ENCODE results near the gene TCAF1.
"Not testable (repeated sequence)": the region's sequence is repeated elsewhere in the genome, so short reads cannot be mapped to it uniquely, and the experiment has no call there.

The TCAF1 gene

GRCh38 chr7:143849785-143850479 lies 52.0 kb downstream of the TCAF1 start:
- no peak for DNase-seq

- no peak for DNase-seq
Measured at GRCh38 chr7:143848192-143848591, 53.8 kb downstream of the TCAF1 start.

- DNase-seq: no peak
Measured at GRCh38 chr7:143846692-143847091, 55.3 kb downstream of the TCAF1 start.

- not testable (repeated sequence) for DNase-seq
Measured at GRCh38 chr7:143841696-143842095, 60.3 kb downstream of the TCAF1 start.

GRCh38 chr7:143840062-143840461 lies 61.9 kb downstream of the TCAF1 start:
- not testable (repeated sequence) for DNase-seq

- DNase-seq: not testable (repeated sequence)
Measured at GRCh38 chr7:143837223-143837622, 64.8 kb downstream of the TCAF1 start.

- DNase-seq: not testable (repeated sequence)
Measured at GRCh38 chr7:143836622-143837021, 65.4 kb downstream of the TCAF1 start.

- DNase-seq: not testable (repeated sequence)
Measured at GRCh38 chr7:143836088-143836487, 65.9 kb downstream of the TCAF1 start.

- DNase-seq: not testable (repeated sequence)
Measured at GRCh38 chr7:143826578-143826977, 75.4 kb downstream of the TCAF1 start.

- not testable (repeated sequence) for DNase-seq
Measured at GRCh38 chr7:143824295-143825135, 77.5 kb downstream of the TCAF1 start.

- DNase-seq: not testable (repeated sequence)
Measured at GRCh38 chr7:143823634-143824294, 78.2 kb downstream of the TCAF1 start.

GRCh38 chr7:143821392-143822277 lies 80.3 kb downstream of the TCAF1 start:
- not testable (repeated sequence) for DNase-seq

- DNase-seq: not testable (repeated sequence)
Measured at GRCh38 chr7:143817873-143818272, 84.1 kb downstream of the TCAF1 start.

GRCh38 chr7:143816471-143817133 lies 85.4 kb downstream of the TCAF1 start:
- not testable (repeated sequence) for DNase-seq

- not testable (repeated sequence) for DNase-seq
Measured at GRCh38 chr7:143810639-143811038, 91.3 kb downstream of the TCAF1 start.

GRCh38 chr7:143806664-143807071 lies 95.3 kb downstream of the TCAF1 start:
- DNase-seq: not testable (repeated sequence)

Measured in hematopoietic multipotent progenitor cell treated with erythropoietin and hydrocortisone succinate and interleukin-3 and kit ligand, for 8 days (in vitro differentiated cells).